HCT116 (cell line): ENCODE measurements around the gene CLEC4M.

Experiments used
- CEBPB ChIP-seq: IDR thresholded peaks from 2 replicates; pipeline ENCODE4 v1.6.1; 2012; ENCODE audit warnings: low read depth
- CTCF ChIP-seq, 3 experiments: fragments of 200-600 bp in 1 of 3; sonication (generic) in 1 of 3; IDR thresholded peaks in 2 of 3; conservative IDR thresholded peaks in 1 of 3; 2 replicates each; pipeline ENCODE4 v1.5.1; 2012 to 2017; ENCODE audit warnings: low read depth in 2 of 3, low read length in 2 of 3, antibody characterized with exemption in 1 of 3, borderline replicate concordance in 1 of 3, control low read depth in 1 of 3, mild to moderate bottlenecking in 1 of 3, mixed read lengths in 1 of 3, mixed run types in 1 of 3, moderate library complexity in 1 of 3; ENCODE audit not compliant: insufficient read depth in 1 of 3
- EGR1 ChIP-seq: IDR thresholded peaks from 2 replicates; pipeline ENCODE4 v1.6.1; 2012; ENCODE audit warnings: low read depth
- EZH2 ChIP-seq: fragments of 200-600 bp; sonication (generic); IDR thresholded peaks from 2 replicates; pipeline ENCODE4 v1.6.1; 2017; ENCODE audit warnings: antibody characterized with exemption, mixed run types
- EZH2phosphoT487 ChIP-seq: fragments of 200-600 bp; IDR thresholded peaks from 2 replicates; pipeline ENCODE4 v1.6.1; 2018; ENCODE audit warnings: antibody characterized with exemption, borderline replicate concordance
- POLR2A ChIP-seq: IDR thresholded peaks from 2 replicates; pipeline ENCODE4 v1.7.0; 2011; ENCODE audit warnings: borderline replicate concordance; ENCODE audit not compliant: insufficient read depth, insufficient read length; ENCODE audit errors: extremely low read depth
- POLR2AphosphoS5 ChIP-seq: IDR thresholded peaks from 2 replicates; pipeline ENCODE4 v1.6.1; 2011; ENCODE audit warnings: mild to moderate bottlenecking, low read depth, low read length, moderate library complexity
- RAD21 ChIP-seq: IDR thresholded peaks from 2 replicates; pipeline ENCODE4 v1.6.1; 2012; ENCODE audit warnings: low read depth, mild to moderate bottlenecking
- REST ChIP-seq: IDR thresholded peaks from 2 replicates; pipeline ENCODE4 v1.6.1; 2012; ENCODE audit warnings: low read depth
- SIN3A ChIP-seq: IDR thresholded peaks from 2 replicates; pipeline ENCODE4 v1.6.1; 2012; ENCODE audit warnings: low read depth
- SP1 ChIP-seq: IDR thresholded peaks from 2 replicates; pipeline ENCODE4 v1.6.1; 2012; ENCODE audit warnings: low read depth
- SRF ChIP-seq: IDR thresholded peaks from 2 replicates; pipeline ENCODE4 v1.6.1; 2012; ENCODE audit warnings: low read depth
- TF ChIP-seq, protein P1 (sequence below): IDR thresholded peaks from 2 replicates; pipeline ENCODE4 v1.6.1; 2012

- TF ChIP-seq CTCF (IDR thresholded peaks at IDR 0.05 in 2 of 3, conservative IDR thresholded peaks at IDR 0.05 in 1 of 3; ENCODE audit: borderline replicate concordance in 1 of 3, insufficient read depth in 1 of 3, low read depth in 2 of 3, low read length in 2 of 3) (no peak), EZH2 (no peak), SP1 (no peak), POLR2AphosphoS5 (no peak), EGR1 (no peak), POLR2A (no peak), SIN3A (no peak), EZH2phosphoT487 (no peak), REST (no peak), CEBPB (no peak), RAD21 (no peak), SRF (no peak)
- TF ChIP-seq, protein P1, sequence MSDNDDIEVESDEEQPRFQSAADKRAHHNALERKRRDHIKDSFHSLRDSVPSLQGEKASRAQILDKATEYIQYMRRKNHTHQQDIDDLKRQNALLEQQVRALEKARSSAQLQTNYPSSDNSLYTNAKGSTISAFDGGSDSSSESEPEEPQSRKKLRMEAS: no peak
These were observed 3.9 kb upstream of the CLEC4M start for GRCh38 chr19:7759156-7759555.
